ENCODE measurements around the gene SPATA16.

DNA sequence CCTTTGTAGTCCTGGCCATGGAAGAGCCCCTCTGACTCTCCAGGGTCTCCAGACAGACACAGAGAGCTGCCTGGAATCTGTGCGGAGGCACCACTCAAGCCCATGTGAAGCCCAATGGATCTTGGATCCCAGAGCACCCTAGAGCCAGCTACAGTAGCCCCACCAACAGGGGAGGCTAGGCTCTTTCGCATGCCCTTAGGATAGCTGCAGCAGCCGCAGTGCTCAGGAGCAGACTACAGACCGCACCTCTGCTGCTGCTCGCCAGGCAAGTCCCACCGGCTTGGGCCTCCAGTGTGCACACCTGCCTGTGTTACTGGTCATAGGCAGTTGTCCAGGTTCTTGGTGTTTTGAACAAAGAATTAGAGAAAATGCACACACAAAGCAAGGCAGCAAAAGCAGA lies 131.6 kb downstream of the SPATA16 start:
- TF ChIP-seq SP1 (IDR thresholded peaks at IDR 0.05), result no peak
- TF ChIP-seq BHLHE40 (IDR thresholded peaks at IDR 0.05; ENCODE audit: borderline replicate concordance), result no peak
- no peak for TF ChIP-seq FOXA1 (IDR thresholded peaks at IDR 0.05)
- no peak for TF ChIP-seq ARNT (IDR thresholded peaks at IDR 0.05)
- TF ChIP-seq ELF4 (IDR thresholded peaks at IDR 0.05), result no peak
- no peak for TF ChIP-seq CTBP1 (IDR thresholded peaks at IDR 0.05; ENCODE audit: borderline replicate concordance)
- no peak for TF ChIP-seq ZNF384 (IDR thresholded peaks at IDR 0.05)
